HCT116 (cell line): ENCODE measurements around the gene GRID2.

ENCODE experiments used
- CTCF ChIP-seq, 3 experiments: fragments of 200-600 bp in 1 of 3; sonication (generic) in 1 of 3; IDR thresholded peaks in 2 of 3; conservative IDR thresholded peaks in 1 of 3; 2 replicates each; pipeline ENCODE4 v1.5.1; 2012 to 2017; ENCODE audit warnings: low read depth in 2 of 3, low read length in 2 of 3, antibody characterized with exemption in 1 of 3, borderline replicate concordance in 1 of 3, control low read depth in 1 of 3, mild to moderate bottlenecking in 1 of 3, mixed read lengths in 1 of 3, mixed run types in 1 of 3, moderate library complexity in 1 of 3; ENCODE audit not compliant: insufficient read depth in 1 of 3
- EZH2 ChIP-seq: fragments of 200-600 bp; sonication (generic); IDR thresholded peaks from 2 replicates; pipeline ENCODE4 v1.6.1; 2017; ENCODE audit warnings: antibody characterized with exemption, mixed run types
- YY1 ChIP-seq: IDR thresholded peaks from 2 replicates; pipeline ENCODE4 v1.6.1; 2011; ENCODE audit warnings: low read length, low read depth, moderate library complexity, mild to moderate bottlenecking; ENCODE audit not compliant: insufficient replicate concordance; ENCODE audit errors: extremely low read depth

GRCh38 chr4:92992758-92993157 is 689.0 kb downstream of the GRID2 start:
- TF ChIP-seq YY1 = no peak
- TF ChIP-seq CTCF (IDR thresholded peaks at IDR 0.05 in 2 of 3, conservative IDR thresholded peaks at IDR 0.05 in 1 of 3; ENCODE audit: borderline replicate concordance in 1 of 3, insufficient read depth in 1 of 3, low read depth in 2 of 3, low read length in 2 of 3) = no peak
- no peak for TF ChIP-seq EZH2
